GM10847 (cell line): ENCODE measurements around the gene ARMCX5.

Source experiments
- POLR2A ChIP-seq: IDR thresholded peaks from 2 replicates; pipeline ENCODE4 v1.6.1; 2011; ENCODE audit not compliant: insufficient read length; ENCODE audit errors: extremely low read depth

Gene ARMCX5

DNA sequence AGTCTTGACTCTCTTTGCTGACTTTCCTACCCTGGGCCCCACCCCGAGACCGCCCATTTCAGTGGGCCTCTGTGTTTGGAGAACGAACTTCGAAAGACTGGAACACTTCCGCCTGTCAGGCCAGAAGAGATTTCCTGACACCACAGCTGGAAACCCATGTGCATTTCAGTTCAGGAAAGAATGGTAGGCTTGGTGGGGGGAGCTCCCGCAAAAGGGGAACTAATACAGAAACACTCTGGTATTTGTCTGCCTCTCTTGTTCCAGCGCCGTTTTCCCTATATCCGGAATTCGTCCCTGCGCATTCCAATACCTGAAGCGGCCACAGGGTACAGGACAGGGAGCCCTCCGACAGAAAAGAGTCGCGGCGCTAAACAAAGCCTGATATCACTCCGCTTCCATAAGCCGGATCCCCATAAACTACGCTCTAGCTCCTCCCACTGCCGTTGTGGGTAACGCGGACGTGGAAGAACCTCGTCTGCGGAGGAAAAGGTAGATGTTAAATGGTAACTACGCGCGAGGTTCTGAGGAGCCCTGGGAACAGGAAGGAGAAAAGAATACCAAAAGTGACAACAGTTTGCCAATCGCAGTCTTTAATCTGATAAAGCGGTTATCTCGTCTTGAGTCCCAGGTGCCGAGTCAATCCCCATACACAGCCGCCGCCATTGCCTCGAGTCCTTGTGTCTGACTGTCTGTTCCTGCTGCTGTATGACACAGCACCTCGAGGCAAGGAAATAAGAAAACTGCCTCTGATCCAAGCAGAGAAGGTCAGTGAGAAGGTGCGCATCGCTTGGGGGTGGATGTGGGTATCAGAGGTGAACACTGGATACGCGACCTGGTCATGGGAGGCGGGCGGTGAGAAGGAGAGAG lies at the start of gene ARMCX5:
Gene ARMCX5 (plus strand): TSS at position 432 of the 867 bp plus-strand sequence. CDS start 2,627 bp downstream, outside the sequence.
- peak; percentile 51 for TF ChIP-seq POLR2A

DNA sequence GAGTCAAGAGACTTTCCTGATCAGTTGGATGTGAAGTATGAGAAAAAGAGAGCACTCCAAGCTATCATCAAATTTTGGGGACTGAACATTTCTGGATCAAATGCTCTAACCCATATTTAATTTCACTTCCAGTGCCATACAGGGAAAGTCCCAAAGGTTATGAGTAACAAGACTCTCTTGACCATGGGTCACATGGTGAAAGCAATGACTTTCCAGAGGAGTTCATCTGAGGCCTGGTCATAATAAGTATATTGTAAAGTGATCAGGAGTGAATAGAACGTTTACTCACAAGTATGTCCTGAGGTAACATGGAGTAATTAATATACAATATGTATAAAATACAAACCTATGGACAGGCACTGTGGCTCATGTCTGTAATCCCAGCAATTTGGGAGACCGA lies 40.7 kb upstream of the ARMCX5 start:
- TF ChIP-seq POLR2A = no peak

DNA sequence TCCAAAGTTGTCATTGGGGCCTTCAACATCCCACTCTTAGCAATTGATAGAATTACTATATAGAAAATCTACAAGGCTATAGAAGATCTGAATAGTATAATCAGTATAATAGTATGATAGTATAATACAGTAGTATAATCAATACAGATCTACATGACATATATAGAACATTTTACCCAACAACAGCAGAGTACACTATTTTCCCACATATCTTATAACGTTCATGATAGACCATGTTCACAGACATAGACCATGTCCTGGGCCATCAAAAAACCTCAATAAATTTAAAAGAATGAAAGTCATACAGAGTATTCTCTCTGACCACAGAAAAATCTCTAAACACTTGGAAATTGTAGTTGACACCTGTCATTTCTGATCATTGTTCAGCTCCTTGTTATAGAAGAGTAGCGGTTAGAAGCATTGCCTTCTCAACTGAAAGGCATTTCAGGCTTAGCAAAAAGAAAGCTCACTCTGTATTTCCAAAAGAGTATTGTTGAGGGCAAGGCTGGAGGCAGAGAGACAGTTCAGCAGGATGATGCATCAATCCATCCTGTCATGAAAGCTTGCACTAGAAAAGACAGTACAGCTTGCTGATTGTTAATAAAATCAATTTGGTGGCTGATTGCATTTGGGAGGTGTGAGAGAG lies 38.8 kb upstream of the ARMCX5 start:
- no peak for TF ChIP-seq POLR2A

DNA sequence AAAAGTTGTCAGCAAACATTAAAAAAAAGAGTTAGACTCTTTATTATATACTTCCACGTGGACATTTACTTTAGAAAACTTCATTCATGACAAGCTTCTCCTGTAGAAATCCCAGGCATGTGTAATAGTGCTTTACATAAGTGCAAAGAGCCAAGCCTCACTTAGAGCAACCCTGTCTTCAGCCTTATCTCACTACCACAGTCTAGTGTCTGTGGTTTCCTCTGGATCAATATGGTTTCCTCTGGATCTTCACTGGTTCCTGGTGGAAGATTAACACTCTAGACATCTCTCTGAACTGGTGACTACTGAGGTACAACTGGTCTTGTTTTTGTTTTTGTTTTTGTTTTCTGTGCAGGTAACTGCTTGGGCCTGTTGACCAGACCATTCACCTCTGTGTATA lies 18.4 kb upstream of the ARMCX5 start:
- TF ChIP-seq POLR2A = no peak

DNA sequence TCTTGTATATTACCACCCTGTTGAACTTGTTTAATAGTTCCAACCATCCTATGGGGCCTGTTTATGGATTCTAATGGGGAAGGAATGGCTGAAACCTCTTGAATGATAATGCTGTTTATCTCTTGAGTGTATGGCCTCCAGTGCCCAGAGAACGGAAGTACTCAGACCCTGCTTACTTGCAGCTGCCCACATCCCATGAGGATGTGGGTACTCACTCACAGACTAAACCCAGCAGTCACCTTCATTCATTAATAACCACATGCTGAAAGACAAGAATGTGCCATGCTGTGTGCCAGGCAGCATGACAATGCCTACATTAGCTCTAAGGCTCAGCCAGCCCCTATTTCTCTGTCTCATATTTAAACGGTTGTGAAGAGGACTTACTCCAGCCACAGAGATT lies 5.9 kb upstream of the ARMCX5 start:
- TF ChIP-seq POLR2A = no peak

DNA sequence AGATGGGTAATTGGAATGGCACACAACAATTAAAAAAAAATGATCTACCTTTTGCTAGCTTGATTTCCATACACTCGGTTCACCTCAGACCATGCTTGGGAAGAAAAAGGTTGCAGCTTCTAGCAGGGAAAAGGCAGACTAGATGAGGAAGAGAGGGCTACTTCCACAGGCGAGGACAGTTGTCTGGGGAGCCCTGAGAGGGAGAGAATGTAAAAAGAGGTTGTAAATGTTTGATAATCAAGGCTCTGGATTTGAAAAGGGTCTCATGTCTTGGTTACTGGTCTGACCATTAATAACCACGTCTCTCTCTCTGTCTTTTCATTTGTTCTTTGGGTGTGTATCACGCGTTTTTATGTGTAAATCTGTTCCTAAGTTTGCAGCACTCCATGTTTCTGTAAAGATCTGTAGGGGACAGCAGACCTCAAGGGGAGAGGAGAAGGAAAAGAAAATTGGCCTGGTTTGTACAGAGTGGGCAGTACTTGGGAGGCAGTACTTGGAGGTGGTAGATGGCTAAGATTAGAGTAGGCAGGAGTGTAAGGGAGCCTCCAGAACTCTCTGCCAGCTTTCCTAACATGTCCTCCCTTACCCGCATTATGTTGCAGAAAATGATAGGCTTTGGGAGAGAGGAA lies 750 bp downstream of the ARMCX5 start:
- TF ChIP-seq POLR2A = no peak

DNA sequence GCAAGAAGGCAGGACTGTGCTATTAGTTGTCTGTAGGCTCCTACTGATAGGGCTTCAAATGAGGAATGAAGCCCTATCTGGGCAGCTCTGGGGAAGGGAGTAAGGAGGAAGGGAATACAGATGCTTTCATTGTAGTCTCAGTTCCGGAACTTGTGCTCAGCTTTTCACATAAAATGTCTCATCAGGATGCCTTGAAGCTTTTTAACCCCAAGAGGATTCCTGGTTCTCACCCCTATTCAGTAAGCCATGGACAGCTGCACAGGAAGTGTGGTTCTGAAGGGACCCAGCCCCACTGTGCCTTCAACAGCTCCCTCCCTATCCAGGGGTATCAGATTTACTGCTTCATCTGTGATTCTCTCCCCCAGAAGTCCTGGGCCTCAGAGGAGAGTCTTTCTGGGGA lies 5.0 kb downstream of the ARMCX5 start:
- TF ChIP-seq POLR2A = no peak

DNA sequence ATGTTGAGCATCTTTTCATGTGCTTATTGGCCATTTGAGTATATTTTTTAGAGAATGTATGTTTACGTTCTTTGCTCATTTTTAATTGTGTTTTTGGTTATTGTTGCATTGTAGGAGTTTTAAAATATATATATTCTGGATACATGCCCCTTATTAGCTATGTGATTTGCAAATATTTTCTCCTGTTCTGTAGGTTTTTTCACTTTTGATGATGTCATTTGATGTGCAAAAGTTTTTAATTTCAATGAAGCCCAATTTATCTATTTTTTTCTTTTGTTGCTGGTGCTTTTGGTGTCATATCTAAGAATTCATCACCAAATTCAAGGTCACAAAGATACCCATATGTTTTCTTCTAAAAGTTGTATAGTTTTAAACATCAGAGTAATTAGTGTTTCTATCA lies 6.8 kb downstream of the ARMCX5 start:
- no peak for TF ChIP-seq POLR2A

DNA sequence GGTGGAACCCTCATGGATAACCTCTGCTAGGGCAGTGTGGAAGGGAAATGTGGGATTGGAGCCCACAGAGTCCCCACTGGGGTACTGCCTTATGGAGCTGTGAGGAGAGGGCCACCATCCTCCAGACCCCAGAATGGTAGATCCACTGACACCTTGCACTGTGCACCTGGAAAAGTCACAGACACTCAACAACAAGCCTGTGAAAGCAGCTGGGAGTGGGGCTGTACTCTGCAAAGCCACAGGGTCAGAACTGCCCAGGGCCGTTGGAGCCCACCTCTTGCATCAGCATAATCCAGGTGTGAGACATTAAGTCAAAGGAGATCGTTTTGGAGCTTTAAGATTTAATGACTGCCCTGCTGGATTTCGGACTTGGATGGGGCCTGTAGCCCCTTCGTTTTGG lies 11.6 kb downstream of the ARMCX5 start:
- TF ChIP-seq POLR2A = no peak

DNA sequence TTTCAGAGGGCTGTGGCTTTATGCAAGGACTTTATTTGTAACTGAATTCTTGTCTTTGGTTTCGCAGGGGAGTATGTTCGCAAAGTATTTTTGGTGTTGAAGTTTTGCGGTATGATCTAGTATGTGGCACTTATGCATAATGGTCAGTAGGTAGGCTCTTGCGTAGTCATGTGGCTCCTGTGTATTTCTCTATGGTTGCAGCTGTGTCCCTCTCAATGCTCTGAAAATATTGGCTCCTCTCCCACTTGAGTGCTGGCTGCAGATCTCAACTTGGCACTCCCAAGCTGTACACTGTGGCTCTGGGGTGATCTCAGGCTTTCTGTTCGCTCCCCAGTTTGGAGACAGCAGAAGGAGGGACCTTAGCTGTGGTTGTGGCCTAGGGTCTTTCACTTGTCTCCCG lies 24.8 kb downstream of the ARMCX5 start:
- no peak for TF ChIP-seq POLR2A

DNA sequence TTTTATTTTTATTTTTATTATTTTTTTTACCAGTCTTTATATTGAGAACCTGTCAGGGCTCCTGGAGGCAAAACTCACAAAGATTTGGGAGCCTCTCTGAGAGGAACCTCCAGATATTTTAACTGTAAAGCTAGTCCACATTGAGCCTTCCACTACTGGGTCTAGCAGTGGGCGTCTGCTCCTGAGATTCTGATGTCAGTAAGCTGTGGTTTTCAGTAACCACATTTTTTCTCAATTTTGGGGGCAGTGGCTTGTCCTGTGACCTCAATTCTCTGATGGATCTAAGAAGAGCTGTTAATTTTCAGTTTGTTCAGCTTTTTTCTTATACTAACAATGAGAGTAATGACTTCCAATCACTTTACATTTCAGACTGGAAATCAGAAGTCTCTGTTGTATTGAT lies 28.3 kb downstream of the ARMCX5 start:
- TF ChIP-seq POLR2A = no peak

DNA sequence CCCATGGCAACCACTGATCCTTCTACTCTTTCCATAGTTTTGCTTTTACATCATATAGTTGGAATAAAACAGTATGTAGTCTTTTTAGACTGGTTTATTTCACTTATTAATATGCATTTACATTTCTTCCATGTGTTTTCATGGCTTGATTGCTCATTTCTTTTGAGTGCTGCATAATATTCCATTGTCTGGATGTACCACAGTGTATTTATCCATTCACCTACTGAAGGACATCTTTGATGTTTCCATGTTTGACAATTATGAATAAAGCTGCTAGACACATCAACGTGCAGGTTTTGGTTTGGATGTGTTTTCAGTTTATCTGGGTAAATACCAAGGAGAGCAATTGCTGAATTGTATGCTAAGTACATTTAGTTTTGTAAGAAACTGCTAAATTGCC lies 38.2 kb downstream of the ARMCX5 start:
- no peak for TF ChIP-seq POLR2A

DNA sequence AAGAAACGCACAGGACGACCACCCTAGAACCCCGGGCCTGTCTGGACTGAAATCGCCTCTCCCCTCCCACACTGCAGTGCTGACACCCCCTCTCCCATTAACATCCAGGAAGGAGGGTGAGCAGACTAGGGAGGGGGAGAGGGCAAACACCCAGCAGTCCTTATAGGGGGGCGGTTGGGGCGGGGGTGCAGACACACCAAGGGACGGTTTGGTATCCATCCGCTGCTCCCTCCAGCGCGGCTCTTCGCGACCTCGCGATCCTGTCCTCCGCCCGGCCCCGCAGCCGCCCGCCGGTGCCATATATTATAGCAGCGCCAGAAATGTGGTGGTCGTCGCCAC lies 51.6 kb downstream of the ARMCX5 start:
- no peak for TF ChIP-seq POLR2A

DNA sequence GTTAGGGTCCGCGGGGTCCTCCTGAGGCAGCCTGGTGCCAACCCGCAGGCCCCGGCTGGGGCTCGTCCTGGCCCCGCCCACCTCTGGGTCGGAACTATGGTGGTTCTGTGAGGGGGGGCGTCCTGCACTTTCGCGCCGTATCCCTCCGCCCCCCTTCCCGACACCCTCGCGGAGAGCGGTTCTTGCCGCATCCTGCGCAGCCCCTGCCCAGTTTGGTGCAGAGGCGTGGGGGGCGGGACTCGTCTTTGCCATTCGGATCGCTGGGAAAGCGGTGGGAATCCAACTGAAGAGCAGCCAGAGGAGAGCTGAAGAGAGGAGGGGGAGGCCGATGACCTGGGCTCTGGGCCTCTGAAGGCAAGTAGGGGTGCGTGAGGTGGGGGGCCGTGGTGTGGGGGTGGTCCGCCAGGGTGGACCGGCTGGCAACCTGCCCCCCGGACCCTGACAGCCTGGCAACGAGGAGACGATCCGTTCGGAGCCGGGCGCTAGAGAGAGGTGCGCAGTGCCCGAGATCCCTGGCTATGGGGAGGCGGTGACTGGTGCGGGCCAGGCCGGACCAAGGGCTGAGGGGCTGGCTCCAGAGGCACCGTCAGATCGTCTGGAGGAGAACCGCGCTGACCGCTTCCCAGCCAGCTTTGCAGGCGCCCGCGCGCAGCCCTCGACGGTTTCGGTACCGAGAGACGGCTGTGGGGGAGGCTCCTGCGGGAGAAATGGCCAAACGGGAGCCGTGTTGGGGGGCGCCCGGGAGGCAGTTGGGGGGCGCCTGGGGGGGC lies 52.1 kb downstream of the ARMCX5 start, which contains the start of gene GPRASP1:
Gene GPRASP1 (plus strand): TSS at position 242 of the 770 bp plus-strand sequence. CDS start 2,431 bp downstream, outside the sequence.
- TF ChIP-seq POLR2A = no peak

DNA sequence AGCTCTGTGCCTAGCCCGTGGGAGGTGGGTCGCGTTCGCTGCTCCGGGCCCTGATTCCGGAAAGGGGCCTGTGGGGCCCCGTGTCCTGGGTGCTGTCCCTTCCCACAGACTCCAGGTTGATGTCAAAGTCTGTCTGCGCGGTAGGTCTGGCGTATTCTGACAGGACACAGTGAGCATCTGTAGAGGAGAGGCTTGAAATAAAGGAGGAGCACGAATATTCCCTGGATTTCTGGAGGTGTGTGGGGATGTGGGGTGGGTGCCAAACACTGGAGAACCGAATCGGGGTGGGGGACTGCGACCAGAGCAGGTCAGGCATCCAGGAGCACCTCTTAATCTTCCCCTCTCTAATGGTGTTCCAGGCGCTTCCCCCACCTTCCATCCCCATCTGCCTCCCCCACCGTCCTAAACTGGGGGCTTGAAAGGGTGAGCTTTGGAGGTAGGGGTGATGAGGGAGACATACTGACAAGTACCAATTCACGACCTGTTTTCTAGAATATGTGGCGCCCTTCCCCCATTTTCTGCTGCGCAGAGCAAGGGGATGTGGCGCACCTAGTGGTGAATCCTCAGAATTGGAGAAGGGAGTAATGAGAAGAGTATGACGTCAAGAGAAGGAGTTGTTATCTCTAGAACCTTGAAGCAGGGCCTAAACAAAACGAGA lies 52.8 kb downstream of the ARMCX5 start:
- no peak for TF ChIP-seq POLR2A
